HepG2 (cell line): Measurements from ENCODE around the gene SLC22A13. TPM values are rescaled to one million over a fixed set of nuclear protein-coding genes. Genes with fewer than 3 reads are reported as not detected.

Experiments used
- ATAC-seq: fragments of 200-7000 bp; cut with Tn5 transposase; 3 replicates; pipeline ENCODE4 v1.9.1; 2020; ENCODE audit warnings: mild to moderate bottlenecking, moderate library complexity
- BruUV-seq: library from RNA; stranded (reverse); fragments of 400-500 nt; replicated peaks from 2 replicates; lab custom pipeline; 2021; lab: Mats Ljungman, UMichigan
- CTCF ChIA-PET: fragments of 300-600 bp; formaldehyde crosslinking; extraction: SDS; loops from one replicate; lab custom pipeline; 2021; ENCODE audit warnings: low total read pairs, inconsistent platforms, low intra/inter-chr PET ratio; lab: Yijun Ruan, JAX
- POLR2A ChIA-PET: fragments of 350-600 bp; sonication (Branson Sonifier 250); formaldehyde crosslinking; loops from one replicate; lab custom pipeline; 2020; ENCODE audit warnings: antibody characterized with exemption, inconsistent platforms; lab: Yijun Ruan, JAX
- DNase-seq: peaks from one replicate; pipeline ENCODE4 v3.0.0-alpha.2; 2015; ENCODE audit warnings: low spot score
- FAIRE-seq: peaks from 3 replicates; lab custom pipeline; 2011; peaks lifted over from hg19 to GRCh38; lab: Jason Lieb, UNC
- H2AFZ ChIP-seq: one replicate; pipeline ENCODE4 v1.6.1; 2011; ENCODE audit warnings: low read length, inconsistent platforms
- H3K27ac ChIP-seq: fragments of 300-600 bp; 3 replicates; pipeline ENCODE4 v1.8.0; 2011; ENCODE audit warnings: mixed run types, mild to moderate bottlenecking, mixed read lengths, low read length, inconsistent platforms; ENCODE audit not compliant: insufficient read depth; ENCODE audit errors: extremely low read length
- H3K27me3 ChIP-seq, 2 experiments: fragments of 200-600 bp in 1 of 2; 2 replicates in 1 of 2; 3 replicates in 1 of 2; pipeline versions ENCODE4 v1.6.0 to v1.8.0; 2011; ENCODE audit warnings: low read length in 2 of 2, mild to moderate bottlenecking in 2 of 2, moderate library complexity in 2 of 2, inconsistent platforms in 1 of 2; ENCODE audit not compliant: insufficient read depth in 2 of 2, control insufficient read depth in 1 of 2
- H3K36me3 ChIP-seq, 2 experiments: fragments of 200-600 bp in 1 of 2; replicated peaks in 1 of 2; 2 replicates in 1 of 2; 3 replicates in 1 of 2; pipeline versions ENCODE4 v1.5.1 to v1.8.0; 2011; ENCODE audit warnings: low read length in 2 of 2, inconsistent platforms in 1 of 2; ENCODE audit not compliant: insufficient read depth in 2 of 2, control insufficient read depth in 1 of 2
- H3K4me1 ChIP-seq: 2 replicates; pipeline ENCODE4 v1.5.1; 2012; ENCODE audit warnings: low read length, inconsistent platforms; ENCODE audit not compliant: insufficient read depth
- H3K4me2 ChIP-seq: 2 replicates; pipeline ENCODE4 v1.6.0; 2011; ENCODE audit warnings: low read depth, low read length, inconsistent platforms
- H3K4me3 ChIP-seq, 3 experiments: fragments of 200-600 bp in 1 of 3; sonication (generic), shearing (Covaris generic) in 1 of 3; replicated peaks in 1 of 3; 2 replicates each; pipeline ENCODE4 v1.5.1; 2011 to 2016; ENCODE audit warnings: low read length in 3 of 3, inconsistent platforms in 2 of 3, low read depth in 2 of 3, mild to moderate bottlenecking in 2 of 3, control low read depth in 1 of 3, mixed read lengths in 1 of 3; ENCODE audit not compliant: insufficient read depth in 1 of 3
- H3K79me2 ChIP-seq: one replicate; pipeline ENCODE4 v1.6.1; 2011; ENCODE audit warnings: low read length, inconsistent platforms; ENCODE audit not compliant: insufficient read depth
- H3K9ac ChIP-seq: 2 replicates; pipeline ENCODE4 v1.6.0; 2011; ENCODE audit warnings: mild to moderate bottlenecking, low read depth, low read length, inconsistent platforms; ENCODE audit not compliant: insufficient read depth
- H3K9me3 ChIP-seq: 2 replicates; pipeline ENCODE4 v1.5.1; 2012; ENCODE audit warnings: mild to moderate bottlenecking, low read length
- H4K20me1 ChIP-seq: 2 replicates; pipeline ENCODE4 v1.6.0; 2011; ENCODE audit warnings: inconsistent platforms, mild to moderate bottlenecking, low read length, moderate library complexity; ENCODE audit not compliant: insufficient read depth
- CBFB ChIP-seq: sonication (generic); formaldehyde crosslinking; IDR thresholded peaks from 2 replicates; pipeline ENCODE4 v1.4.0; 2020; ENCODE audit warnings: missing genetic modification reagents
- DMTF1 ChIP-seq: sonication (generic); formaldehyde crosslinking; IDR thresholded peaks from 2 replicates; pipeline ENCODE4 v1.4.0; 2020; ENCODE audit warnings: mild to moderate bottlenecking, missing genetic modification reagents
- GMEB1 ChIP-seq: sonication (generic); formaldehyde crosslinking; IDR thresholded peaks from 2 replicates; pipeline ENCODE4 v1.5.1; 2020; ENCODE audit warnings: missing genetic modification reagents, mild to moderate bottlenecking, borderline replicate concordance
- KMT2B ChIP-seq: IDR thresholded peaks from 2 replicates; pipeline ENCODE4 v1.6.1; 2016; ENCODE audit warnings: missing genetic modification reagents, missing compliant biosample characterization
- MAX ChIP-seq: IDR thresholded peaks from 2 replicates; pipeline ENCODE4 v1.6.1; 2012; ENCODE audit warnings: inconsistent platforms
- MYPOP ChIP-seq: sonication (generic); formaldehyde crosslinking; IDR thresholded peaks from 2 replicates; pipeline ENCODE4 v1.8.1; 2023; ENCODE audit warnings: mild to moderate bottlenecking, moderate library complexity, missing genetic modification reagents
- NR2F2 ChIP-seq: IDR thresholded peaks from 2 replicates; pipeline ENCODE4 v1.6.1; 2012; ENCODE audit warnings: low read depth, inconsistent platforms, borderline replicate concordance
- POLR2G ChIP-seq: fragments of 200-400 bp; formaldehyde crosslinking; IDR thresholded peaks from 2 replicates; pipeline ENCODE4 v1.6.1; 2018; ENCODE audit warnings: mild to moderate bottlenecking, low read depth, low read length, moderate library complexity
- SATB2 ChIP-seq: sonication (generic); formaldehyde crosslinking; IDR thresholded peaks from 2 replicates; pipeline ENCODE4 v1.5.0; 2020; ENCODE audit warnings: missing genetic modification reagents
- ZFP36L2 ChIP-seq: sonication (generic); formaldehyde crosslinking; IDR thresholded peaks from 2 replicates; pipeline ENCODE4 v1.4.0; 2020; ENCODE audit warnings: missing genetic modification reagents
- ZNF333 ChIP-seq: sonication (generic); formaldehyde crosslinking; IDR thresholded peaks from 2 replicates; pipeline ENCODE4 v1.4.0; 2020; ENCODE audit warnings: mild to moderate bottlenecking, missing genetic modification reagents, borderline replicate concordance
- ZNF782 ChIP-seq: sonication (generic); formaldehyde crosslinking; IDR thresholded peaks from 2 replicates; pipeline ENCODE4 v1.4.0; 2020; ENCODE audit warnings: missing genetic modification reagents, mild to moderate bottlenecking, borderline replicate concordance
- WGBS: methylation state at CpG from one replicate; pipeline ENCODE4 v1.1.6; 2017; ENCODE audit warnings: low lambda C conversion rate; 5-methylcytosine and 5-hydroxymethylcytosine counted together
- in situ Hi-C: cut with HindIII; loops from 2 replicates; pipeline ENCODE4 v1.10.0; 2017; ENCODE audit warnings: low pct_unique_long_range_greater_than_20kb; ENCODE audit not compliant: extremely low pct_ligation_motif_present
- intact Hi-C: fragments of 100-400 bp; cut with micrococcal nuclease; formaldehyde crosslinking; loops from one replicate; pipeline ENCODE4 v1.10.0; 2022; ENCODE audit not compliant: unreplicated experiment
- polyA plus RNA-seq, 8 experiments: library from polyadenylated mRNA; depleted of rRNA in 3 of 8; stranded (reverse) in 7 of 8; unstranded in 1 of 8; fragments of >200 nt; fragmentation: Illumina TruSeq in 4 of 8; extraction: Trizol in 4 of 8; gene quantifications; 2 replicates each; pipeline versions ENCODE4 v1.2.1 to v1.2.3, GENCODE V29; 2011 to 2016; ENCODE audit warnings: low read depth in 4 of 8, missing spikeins in 1 of 8, mixed read lengths in 1 of 8; ENCODE audit not compliant: insufficient read depth in 1 of 8
- total RNA-seq, 5 experiments: library from RNA; depleted of rRNA; stranded (reverse); fragments of >200 nt; fragmentation: Illumina TruSeq; extraction: Trizol; gene quantifications; 2 replicates each; pipeline ENCODE4 v1.2.3, GENCODE V29; 2016; ENCODE audit warnings: low read depth in 1 of 5

Gene SLC22A13
- total and polyA plus RNA-seq, 2 of the 13 experiments (the other 11 are each of a cell fraction or from before 2014, with no cell fraction given), result 0.20 TPM; not detected in 1

GRCh38 chr3:38317192-38317759 is 51.7 kb downstream of the SLC22A13 start:
- Histone ChIP-seq H3K4me2 (no peak overlapping the region), H4K20me1 (no peaks in the 10 kb centered on the region), H3K4me3 (no peak overlapping the region), H3K36me3 (no peaks in the 10 kb centered on the region), H2AFZ (no peak overlapping the region), H3K4me1 (no peaks in the 10 kb centered on the region), H3K27ac (no peak overlapping the region), H3K9me3 (no peaks in the 10 kb centered on the region), H3K27me3 (peaks cover 9 to 40% of the 10 kb centered on the region in 2 experiments; a peak in 4 of 5 replicates), H3K79me2 (no peaks in the 10 kb centered on the region), H3K9ac (no peak overlapping the region)
- no peak for TF ChIP-seq KMT2B (CRISPR knock-in tag)
- TF ChIP-seq NR2F2, result no peak
- TF ChIP-seq ZNF782 (CRISPR knock-in tag), result no peak
- TF ChIP-seq ZFP36L2 (CRISPR knock-in tag), result no peak
- no peak for TF ChIP-seq POLR2G
- no peak for TF ChIP-seq MAX
- no peak for TF ChIP-seq GMEB1
- TF ChIP-seq MYPOP (CRISPR knock-in tag), result no peak
- TF ChIP-seq SATB2 (CRISPR knock-in tag), result no peak
- no peak for TF ChIP-seq DMTF1 (CRISPR knock-in tag)
- no peak for TF ChIP-seq ZNF333 (CRISPR knock-in tag)
- TF ChIP-seq CBFB (CRISPR knock-in tag), result no peak
- FAIRE-seq, result no peak
- in situ Hi-C loops, result no loop called here
- DNase-seq, result no peak
- intact Hi-C loops, result no loop called here
- POLR2A ChIA-PET, result no interaction called here
- no TSS peak for BruUV-seq
- WGBS, result 70% methylated on average over 7 of the region's 7 CpGs
- CTCF ChIA-PET, result no interaction called here
- no peak for ATAC-seq
